NCI-H1930 (cell line): Measurements from ENCODE around the gene SSBP3.

Experiments
- DNase-seq, 2 experiments: peaks; one replicate each; lab custom pipeline; 2025; lab: John Stamatoyannopoulos, UW

The SSBP3 gene

DNA sequence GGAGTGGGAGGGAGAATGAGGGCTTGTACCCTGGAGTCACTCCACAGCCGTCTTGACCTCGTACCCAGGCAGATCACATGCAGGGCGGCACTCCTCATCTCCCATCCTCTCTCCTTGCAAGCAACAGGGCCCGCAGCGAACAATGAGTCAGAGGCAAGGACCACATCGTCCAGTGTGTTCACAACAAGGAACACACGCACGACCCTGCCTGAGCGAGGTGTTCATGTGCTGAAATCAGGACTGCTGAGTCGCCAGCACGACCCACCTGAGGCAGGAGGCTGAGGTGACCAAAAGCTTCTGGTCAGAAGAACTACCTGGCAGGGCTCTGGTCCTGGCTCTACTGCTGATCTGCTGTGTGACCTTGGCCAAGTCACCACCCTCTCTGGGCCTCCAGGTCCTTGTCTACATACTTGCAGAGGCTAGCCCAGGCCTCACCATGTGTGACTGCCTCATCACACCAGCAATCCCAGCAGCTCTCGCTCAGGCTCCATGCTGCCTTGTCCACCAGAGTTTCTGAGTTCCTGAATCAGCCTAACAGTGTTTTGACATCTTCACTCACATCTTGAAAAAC lies 78.0 kb downstream of the SSBP3 start:
- no peak for DNase-seq

DNA sequence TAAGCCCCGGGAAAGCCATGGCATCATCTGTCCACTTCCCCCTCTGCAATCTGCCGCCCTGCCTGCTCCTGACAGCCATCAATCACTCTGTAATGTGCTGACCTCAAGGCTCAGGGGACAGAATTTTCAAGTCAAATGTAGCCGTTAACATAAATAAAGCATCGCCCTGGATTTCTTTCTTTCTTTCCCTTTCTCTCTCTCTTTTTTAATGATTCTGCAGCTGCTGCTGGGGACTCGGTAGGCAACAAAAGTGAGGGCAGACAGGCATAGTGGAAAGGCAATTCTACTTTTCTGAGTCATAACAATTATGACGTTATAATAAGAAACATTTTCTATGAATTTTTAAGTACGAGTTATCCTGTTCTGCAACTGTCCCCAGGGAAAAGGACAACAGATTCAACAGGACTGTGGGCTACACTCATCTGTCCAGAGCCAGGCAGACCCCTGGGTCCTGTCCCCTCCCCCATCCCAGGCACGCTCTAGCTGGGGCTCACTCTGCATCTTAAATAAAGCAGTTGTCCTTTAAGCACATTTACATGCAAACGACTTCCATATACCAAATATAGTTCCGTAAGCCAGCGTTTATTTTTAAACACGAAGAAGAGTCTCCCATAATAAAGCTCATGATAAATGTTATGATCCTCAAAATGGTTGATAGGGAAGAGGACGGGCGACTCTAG lies 78.7 kb downstream of the SSBP3 start:
- DNase-seq: no peak

DNA sequence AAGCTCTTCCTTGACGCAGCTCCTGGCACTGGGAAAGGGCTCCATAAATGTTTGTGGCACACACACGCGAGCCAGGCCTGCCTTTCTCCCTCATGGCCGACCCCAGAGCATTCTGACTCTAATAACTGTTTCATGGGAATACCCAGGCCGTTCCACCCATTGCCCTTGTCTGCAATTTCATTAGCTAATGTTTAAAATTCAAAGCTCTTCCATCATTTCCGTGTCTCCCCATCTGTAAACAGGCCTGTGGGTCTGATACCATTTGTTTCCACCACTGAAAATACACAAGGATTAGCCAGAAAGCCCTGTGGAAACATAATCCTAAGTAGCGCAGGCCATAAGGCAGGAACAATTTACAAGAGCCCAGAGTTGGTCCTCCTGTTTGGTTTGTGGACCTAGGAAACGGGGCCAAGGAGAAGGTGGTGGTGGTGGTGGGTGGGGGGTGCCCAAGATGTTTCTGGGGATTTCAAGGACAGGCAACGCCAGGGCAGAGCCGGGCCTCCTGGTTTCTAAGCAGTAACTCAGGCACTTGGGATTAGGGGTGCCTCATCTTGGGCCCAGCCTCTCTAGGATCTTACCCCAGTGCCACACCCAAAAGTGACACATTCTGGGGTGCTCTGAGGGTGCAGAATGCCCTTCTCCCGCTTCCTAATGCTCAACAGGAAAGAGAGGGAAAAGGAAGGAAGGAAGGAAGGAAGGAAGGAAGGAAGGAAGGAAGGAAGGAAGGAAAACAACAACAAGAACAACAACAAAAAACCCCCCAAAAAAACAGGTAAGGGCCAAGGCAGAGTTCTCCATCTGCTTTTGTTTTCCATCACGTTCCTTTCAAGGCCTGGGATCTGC lies 79.4 kb downstream of the SSBP3 start:
- DNase-seq: no peak

DNA sequence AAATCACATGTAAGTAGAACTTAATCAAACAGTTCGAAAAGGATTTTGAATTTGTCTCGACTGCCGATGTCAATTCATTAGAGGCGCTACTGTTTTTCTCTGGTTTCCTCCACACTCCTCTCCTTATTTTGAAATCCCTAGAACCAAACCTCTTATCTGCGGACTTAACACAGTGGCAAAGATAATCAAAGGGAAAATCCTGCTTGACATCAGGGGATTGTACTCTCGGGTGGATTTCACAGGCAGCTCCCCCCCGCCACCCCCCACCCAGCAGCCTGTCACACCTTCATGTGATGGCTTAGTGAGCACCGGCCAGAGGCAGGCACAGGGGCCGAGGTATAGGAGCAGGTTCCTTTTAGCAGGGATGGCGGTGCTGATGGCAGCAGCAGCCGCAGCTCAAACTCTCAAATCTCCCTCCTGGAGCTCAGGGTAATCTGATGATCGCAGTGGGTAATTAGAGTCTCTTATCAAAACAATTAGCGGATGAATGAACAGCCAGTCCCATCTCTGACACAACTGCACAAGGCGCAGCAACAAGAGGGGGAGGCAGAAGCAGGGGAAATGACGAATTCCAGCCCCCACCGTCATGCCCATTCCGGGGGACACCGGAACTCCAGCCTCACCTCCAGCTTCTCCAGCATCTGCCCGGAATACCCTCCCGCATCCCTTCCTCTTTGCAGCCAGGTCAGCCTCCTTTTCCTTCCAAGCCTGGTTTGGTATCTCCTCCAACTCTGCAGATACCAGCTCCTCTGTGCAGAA lies 80.3 kb downstream of the SSBP3 start:
- no peak for DNase-seq

DNA sequence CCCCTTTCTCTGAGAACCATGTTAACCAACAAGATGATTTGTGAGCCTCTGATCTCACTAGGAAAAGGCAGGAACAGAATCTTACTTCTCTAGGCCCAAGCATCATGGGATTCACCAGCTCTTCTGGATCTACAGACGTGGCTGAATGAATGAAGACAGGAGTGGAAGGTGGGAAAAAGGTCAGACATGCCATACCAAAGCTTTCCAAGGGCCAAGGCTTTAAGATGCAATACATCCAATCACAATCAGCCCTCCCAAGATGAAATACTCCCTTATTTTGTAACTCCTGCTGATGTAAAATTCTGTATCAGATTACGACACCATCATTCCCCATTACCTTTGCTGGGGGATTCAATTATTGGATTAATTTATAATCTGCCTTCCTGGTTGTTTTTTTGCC lies 80.9 kb downstream of the SSBP3 start:
- DNase-seq: no peak

DNA sequence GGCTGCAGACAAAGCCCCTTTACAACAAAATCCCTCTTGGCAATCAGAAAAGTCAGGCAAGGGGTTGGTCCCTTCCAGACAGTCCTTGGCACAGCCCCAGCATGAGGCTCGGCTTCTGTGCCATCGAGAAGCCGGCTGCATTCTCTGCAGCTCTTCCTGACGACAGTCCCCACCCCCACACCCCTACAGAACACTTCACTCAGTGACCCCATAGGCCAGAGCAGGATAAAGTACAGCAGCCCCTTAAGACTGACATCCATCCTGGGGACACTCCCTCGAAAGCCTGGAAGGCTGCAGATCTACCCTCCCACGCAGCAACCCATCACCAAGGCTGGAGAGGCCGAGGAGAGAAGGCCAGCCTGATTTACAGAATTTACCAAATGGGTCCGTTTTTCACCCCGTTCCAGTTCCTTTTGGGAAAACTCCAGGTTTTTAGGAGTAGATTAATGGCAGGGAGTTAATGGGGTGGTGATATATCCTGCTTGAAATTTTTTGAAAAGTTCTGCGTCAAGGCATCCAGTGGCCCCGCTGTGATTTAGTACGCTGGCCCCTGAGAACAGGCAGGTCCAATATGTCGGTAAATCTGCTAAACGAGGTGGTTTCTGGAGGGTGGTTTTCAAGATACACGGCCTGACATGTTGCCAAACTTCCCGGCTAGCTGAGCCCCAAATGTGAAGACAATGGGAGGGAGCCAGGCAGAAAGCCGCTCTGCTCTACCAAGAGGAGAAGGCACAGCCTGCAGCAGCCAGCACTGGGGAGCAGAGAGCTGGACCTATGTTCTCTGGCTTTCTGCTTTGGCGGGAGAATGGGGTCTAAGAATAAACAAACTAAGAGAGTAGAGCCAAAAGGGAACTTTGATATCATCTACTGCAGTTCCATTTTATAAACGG lies 81.7 kb downstream of the SSBP3 start:
- no peak for DNase-seq

DNA sequence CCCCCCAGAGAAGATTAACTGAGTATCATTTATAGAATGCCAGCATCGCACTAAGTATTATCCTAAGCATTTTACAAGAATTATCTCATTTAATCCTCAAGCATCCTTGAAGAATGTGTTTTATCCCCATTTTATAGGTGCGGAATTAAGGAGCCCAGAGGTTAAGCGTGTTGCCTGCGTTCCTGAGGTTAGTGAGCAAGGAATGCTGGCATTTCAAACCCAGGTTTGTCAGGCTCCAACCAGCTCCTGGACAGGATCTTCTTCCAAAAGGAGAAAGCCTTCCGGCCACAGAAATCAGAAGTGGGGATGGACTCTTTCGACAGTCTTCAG lies 82.3 kb downstream of the SSBP3 start:
- no peak for DNase-seq

DNA sequence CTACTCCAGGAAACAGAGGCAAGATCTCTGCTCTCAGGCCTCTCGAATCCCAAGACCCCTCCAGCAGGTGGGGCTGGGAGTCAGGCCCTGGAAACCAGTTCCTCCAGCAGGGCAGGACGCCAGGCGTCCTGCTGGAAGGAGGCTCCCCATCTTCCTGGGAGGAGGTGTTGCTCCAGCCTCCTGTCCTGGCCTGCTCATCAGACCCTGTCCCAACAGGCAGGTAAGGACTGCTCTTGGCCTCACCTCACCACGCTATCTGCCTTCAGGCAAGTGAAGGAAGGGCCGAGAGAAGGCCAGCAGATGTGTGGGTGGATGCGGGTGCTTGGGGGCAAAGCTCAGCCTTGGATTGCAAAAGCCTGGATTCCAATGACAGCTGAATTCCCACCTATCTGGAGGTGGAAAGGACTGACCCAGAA lies 82.9 kb downstream of the SSBP3 start:
- no peak for DNase-seq

DNA sequence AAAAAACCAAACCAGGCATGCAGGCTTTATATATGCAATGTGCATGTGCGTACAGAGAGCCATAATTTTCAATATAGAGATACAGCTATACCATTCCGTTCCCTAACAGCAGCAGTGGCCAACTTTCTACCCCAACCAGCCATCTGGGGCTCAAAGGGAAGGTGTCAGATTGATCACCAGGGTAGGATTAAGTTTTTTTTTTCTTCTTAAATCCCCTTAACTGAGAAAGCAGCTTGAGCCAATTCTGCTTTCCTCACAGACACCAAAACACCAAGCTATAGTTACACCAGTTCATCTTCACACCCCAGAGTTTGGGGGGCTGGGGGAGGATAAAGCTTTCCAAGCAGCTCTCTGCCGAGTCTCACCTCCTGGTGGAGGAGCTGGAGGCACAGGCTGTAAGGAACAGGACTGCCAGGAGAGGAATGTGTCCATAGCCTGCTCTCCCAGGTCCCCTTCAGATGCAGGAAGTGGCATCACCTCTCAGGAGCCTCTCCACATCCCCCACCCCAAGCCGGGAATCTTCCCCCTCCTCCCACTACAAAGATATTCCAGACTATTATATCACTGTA lies 87.9 kb downstream of the SSBP3 start:
- no peak for DNase-seq

DNA sequence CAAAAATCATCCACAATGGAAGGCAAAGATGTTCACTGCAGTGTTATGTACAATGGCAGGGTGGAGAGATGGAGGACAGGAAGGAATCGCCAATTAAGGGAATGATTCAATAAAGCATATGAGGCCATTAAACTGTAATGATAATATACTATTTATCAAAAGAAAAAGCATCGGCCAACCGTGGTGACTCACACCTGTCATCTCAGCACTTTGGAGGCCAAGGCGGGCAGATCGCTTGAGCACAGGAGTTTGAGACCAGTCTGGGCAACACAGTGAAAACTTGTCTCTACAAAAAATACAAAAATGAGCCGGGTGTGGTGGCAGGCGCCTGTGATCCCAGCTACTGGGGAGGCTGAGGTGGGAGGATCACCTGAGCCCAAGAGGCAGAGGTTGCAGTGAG lies 89.1 kb downstream of the SSBP3 start:
- DNase-seq: no peak

DNA sequence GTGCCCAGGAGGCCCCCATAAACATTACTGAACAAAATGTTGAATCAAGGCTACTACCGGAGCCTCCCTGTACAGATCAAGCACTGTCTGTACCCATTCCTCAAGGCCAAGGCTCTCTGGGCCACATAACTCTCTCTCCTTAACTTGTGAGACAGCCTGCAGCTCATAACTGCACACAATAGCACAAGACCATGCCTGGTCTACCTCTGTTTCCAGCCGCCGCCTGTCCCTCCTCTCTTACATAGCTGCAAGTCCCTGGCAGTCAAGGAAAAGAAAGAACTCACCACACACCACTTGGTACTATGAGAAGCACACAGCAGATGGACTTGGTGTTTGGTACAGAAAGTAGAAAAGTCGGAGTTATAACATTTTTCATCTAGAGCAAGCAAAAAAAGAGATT lies 91.1 kb downstream of the SSBP3 start:
- no peak for DNase-seq

DNA sequence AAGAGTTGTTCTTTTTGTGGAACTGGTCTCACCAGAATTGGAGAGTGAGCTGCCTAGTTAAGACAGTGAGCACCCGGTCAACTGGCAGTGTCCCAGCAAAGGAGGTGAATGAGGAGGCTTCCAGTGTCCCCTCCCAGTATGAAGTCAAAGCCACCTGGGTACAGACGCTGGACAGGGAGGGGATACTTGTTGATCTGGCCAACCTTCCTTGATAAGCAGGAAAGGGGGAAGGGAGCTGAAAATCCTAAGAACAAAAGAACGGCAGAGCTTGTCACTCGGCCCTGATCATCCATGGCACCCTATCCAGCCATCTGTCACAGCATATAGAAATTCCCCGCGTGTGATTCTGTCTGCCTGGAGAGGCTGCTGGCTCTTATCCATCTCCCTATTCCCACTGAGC lies 91.5 kb downstream of the SSBP3 start:
- no peak for DNase-seq

DNA sequence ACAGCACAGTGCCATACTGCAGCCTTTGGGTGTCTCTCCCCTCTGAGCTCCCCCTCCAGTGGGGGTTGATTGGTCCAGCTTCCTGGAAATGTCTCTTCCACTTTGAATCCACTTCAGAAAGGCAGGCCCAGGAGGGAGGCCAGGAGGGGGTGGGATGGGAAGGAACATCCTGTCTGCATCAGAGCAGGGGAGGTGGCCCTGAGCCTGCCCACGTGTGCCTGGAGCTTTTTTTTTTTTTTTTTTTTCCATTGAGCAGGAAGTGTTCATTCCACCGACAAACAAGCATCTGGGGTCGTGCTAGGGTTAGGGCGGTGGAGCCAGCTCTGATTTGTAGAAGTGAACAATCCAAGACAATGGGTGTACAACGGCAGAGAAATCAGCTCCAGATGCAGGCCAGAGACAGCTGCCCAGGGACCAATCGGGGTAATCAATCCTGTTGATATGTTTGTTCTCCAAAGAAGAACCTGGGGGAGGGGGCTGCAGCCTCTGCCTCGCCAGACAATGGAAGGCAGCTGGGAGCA lies 93.3 kb downstream of the SSBP3 start:
- DNase-seq: no peak

DNA sequence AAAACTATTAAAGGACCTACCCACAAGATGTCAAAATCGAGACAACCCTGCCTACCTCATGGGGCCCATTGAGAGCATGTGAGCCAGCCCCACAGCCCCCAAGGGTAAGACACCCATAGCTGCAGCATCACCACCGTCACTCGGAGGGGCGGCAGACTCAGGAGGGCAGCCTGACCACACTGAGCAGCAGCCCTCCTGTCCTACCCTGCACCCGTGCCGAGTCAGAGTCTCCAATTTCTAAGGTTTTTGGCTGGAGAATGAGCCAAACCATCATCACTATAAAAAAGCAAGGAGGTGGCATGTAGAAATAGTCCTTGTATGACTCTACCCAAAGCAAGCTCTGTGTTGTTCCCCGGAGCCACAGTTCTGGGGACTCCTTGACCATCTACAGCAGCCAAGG lies 94.7 kb downstream of the SSBP3 start:
- DNase-seq: no peak

DNA sequence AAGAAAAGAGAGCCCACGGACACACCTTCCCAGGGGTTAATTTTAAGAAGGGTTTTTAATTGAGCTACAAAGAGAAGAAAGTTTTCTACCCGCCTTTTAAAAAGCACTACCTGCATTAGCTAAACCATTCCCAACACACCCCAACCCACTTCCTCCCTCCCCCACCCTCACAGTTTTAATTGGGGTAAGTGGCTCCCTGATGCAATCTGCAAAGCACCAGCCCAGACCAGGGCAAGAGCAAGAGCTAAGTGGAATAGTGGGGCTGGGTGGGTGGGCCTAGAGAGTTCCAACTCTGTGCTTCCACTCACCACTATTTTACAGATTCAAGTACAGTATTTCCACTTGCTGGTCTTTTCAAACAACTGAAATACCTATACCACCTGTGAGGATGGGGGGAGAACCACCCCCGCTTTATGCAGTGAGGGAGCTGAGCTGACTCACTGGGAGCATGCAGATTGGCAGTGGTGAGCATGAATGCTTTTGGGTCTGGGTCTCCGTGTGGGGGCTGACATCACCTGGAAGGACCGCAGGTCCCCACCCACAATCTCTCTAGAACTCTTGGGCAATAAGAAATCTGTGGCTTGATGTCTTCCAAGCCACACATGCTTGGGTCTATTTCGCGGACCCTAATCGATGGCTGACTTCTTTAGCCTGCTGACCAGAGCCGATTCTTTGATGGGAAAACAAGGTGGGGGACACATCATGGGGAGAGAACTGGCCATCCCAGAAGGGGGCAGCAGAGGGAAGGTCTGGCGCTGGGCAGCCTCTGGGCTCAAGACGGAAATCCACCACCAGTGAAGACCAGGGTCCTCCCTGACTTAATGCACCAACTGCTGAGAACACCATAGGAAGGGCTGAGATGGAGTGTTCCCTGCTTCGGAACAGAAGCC lies 95.5 kb downstream of the SSBP3 start:
- DNase-seq: peak; percentile 7 to 24

DNA sequence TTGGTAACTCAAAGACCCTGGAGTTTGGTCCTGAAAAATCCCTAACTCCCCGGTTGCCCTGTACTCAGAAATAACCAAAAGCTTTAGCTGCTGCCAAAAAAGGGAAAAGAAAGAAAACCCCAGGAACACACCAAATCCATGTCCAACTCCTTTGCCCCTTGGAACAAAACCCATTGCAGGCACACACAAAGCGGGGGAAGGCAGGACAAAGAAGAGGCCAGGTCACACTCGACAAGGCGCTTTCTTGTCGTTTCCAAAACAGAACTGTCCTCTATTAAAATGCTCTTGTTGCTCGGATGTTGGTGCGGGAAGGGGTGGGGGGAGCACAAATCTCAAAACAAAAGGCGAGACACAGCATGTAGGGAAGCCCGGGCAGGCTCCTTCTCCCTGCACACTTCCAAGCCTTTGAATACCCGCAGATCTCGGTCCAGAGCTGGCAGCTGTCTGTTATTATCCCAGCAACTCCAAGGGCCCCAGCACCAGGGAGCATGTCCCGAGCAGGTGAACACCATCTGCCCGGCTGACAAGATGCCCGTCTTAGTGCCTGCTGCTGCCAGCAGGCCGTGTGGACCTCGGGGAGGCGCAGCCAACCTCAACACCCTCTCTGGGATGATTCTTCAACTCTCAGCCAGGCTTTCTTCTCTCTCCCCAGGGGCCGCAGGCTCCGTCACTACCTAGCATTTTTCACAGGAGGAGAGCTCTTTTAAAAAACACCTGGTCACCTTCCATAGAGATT lies 96.4 kb downstream of the SSBP3 start:
- peak in 1 of 2 experiments; percentile 8 for DNase-seq

DNA sequence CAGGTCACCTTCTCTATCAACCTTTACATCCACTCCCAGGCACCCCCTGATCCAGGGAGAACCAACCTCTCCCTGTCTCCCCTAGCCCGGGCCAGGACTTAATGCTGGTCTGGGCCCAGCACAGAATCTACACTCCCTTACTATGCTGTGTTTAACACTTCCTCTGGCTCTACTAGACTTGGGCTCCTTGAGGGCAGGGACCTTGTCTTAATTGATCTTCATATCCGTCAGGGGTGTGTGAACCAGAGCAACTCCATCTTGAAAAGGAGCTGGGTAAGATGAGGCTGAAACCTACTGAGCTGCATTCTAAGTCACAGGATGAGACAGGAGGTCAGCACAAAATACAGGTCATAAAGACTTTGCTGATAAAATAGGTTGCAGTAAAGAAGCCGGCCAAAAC lies 98.9 kb downstream of the SSBP3 start:
- DNase-seq: no peak

DNA sequence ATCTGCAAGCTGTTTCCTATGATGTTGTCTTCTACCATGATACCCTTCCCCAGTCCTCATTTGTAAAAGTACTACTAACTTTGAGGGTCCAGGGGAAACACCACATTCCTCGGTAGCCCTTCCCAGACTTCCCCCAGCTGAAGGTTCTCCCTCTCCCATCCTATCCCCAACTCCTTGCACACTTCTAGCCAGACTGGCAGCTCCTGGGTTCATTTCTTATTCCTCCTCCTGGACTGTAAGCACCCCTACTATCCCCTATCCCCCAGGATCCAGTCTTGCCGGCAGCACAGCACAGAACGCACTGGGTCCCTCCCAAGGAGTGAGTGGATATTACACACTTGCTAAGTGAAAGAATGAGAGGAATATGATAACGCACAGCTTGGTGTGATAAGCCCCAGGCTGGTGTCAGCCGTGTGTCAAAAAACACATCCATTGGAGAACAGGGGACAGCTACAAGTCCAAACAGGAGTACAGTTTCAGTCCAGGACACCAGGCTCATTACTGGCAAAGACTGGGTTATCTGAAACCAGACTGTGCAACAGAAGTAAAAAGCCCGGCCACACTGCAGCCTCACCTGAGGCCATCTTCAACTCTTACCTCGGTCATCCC lies 100.2 kb downstream of the SSBP3 start:
- DNase-seq: no peak

DNA sequence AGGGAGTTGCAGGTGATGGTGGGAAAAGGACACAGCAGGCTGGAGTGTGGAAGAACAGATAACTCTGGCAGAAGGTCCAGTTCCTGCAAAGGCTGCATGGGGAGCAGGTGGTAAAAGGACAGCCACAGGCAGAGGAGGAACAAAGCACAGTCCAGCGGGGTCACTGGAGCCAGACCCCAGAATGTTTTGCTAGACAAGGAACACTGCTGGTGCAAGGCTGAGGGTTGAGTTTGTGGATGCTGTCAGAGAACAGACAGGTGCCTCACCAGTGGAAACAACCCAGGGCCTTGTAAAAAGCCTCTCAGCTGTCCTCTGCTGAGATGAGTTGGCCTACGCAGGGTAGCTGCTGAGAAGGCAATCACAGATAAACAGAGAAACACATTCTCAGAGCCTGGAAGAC lies 101.7 kb downstream of the SSBP3 start:
- no peak for DNase-seq
